ENCODE results near the gene RFFL.

DNA sequence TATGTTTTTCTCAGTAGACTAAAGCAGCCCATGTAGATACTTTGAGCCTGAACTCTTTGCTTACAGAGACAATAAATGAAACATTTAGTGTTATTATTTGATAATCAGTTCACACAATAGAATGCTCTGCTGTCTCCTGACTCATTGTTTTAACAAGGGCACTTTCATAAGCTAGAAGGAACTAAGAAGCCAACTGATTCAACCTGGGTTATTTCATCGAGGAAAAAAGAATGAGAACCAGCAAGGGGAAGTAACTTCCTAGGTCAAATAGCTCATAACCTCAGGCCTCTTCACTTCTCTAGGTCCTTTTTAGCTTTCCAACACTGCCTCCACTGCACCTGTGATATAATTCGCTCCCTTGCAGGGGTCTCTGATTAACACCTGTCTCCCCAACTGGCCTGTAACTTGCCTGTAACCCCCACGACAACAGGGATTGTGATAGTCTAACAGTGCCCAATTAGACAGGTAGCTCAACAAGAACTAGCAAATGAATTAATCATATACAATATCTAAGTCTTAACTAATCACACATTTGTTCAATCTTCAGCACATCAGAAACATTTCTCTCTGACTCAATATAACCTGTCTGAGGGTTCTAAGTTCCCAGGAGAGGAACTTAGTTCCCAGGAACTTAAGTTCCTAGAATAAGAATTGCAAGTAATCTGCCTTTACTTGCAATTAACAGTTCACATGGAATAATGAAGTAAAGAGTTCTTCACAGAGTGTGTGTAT lies 34.8 kb downstream of the RFFL start:
- TF ChIP-seq, protein P1, sequence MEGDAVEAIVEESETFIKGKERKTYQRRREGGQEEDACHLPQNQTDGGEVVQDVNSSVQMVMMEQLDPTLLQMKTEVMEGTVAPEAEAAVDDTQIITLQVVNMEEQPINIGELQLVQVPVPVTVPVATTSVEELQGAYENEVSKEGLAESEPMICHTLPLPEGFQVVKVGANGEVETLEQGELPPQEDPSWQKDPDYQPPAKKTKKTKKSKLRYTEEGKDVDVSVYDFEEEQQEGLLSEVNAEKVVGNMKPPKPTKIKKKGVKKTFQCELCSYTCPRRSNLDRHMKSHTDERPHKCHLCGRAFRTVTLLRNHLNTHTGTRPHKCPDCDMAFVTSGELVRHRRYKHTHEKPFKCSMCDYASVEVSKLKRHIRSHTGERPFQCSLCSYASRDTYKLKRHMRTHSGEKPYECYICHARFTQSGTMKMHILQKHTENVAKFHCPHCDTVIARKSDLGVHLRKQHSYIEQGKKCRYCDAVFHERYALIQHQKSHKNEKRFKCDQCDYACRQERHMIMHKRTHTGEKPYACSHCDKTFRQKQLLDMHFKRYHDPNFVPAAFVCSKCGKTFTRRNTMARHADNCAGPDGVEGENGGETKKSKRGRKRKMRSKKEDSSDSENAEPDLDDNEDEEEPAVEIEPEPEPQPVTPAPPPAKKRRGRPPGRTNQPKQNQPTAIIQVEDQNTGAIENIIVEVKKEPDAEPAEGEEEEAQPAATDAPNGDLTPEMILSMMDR (conservative IDR thresholded peaks at IDR 0.05) = no peak
- TF ChIP-seq ZFX (IDR thresholded peaks at IDR 0.05) = no peak
